BLaER1 treated with 17β-estradiol and CSF1 and Interleukin-3, amounts not matched to agents 10 nM and 100 nM (cell line): ENCODE data around the gene AIDA.
"Not testable (repeated sequence)": the region's sequence is repeated elsewhere in the genome, so short reads cannot be mapped to it uniquely, and the experiment has no call there.

Experiments used
- H3K27ac ChIP-seq, 11 experiments: shearing (Covaris generic); formaldehyde crosslinking; 2 replicates each; pipeline ENCODE4 v1.8.1; 2022
- H3K27me3 ChIP-seq, 11 experiments: shearing (Covaris generic); formaldehyde crosslinking; 2 replicates each; pipeline ENCODE4 v1.8.1; 2022
- H3K36me3 ChIP-seq, 11 experiments: shearing (Covaris generic); formaldehyde crosslinking; 2 replicates each; pipeline ENCODE4 v1.8.1; 2022
- H3K4me1 ChIP-seq, 10 experiments: shearing (Covaris generic); formaldehyde crosslinking; 2 replicates each; pipeline ENCODE4 v1.8.1; 2022
- H3K4me2 ChIP-seq, 11 experiments: shearing (Covaris generic); formaldehyde crosslinking; 2 replicates each; pipeline ENCODE4 v1.8.1; 2022
- H3K4me3 ChIP-seq, 10 experiments: shearing (Covaris generic); formaldehyde crosslinking; 2 replicates each; pipeline ENCODE4 v1.8.1; 2022
- H3K9ac ChIP-seq, 11 experiments: shearing (Covaris generic); formaldehyde crosslinking; 2 replicates each; pipeline ENCODE4 v1.8.1; 2022
- H3K9me3 ChIP-seq, 11 experiments: shearing (Covaris generic); formaldehyde crosslinking; replicated peaks in 1 of 11; 2 replicates each; pipeline ENCODE4 v1.8.1; 2022
- H4K20me1 ChIP-seq, 11 experiments: shearing (Covaris generic); formaldehyde crosslinking; 2 replicates each; pipeline ENCODE4 v1.8.1; 2022
- Cebpa-rat ChIP-seq, 11 experiments: shearing (Covaris generic); IDR thresholded peaks; 2 replicates each; pipeline ENCODE4 v1.8.1; 2022

AIDA gene

DNA sequence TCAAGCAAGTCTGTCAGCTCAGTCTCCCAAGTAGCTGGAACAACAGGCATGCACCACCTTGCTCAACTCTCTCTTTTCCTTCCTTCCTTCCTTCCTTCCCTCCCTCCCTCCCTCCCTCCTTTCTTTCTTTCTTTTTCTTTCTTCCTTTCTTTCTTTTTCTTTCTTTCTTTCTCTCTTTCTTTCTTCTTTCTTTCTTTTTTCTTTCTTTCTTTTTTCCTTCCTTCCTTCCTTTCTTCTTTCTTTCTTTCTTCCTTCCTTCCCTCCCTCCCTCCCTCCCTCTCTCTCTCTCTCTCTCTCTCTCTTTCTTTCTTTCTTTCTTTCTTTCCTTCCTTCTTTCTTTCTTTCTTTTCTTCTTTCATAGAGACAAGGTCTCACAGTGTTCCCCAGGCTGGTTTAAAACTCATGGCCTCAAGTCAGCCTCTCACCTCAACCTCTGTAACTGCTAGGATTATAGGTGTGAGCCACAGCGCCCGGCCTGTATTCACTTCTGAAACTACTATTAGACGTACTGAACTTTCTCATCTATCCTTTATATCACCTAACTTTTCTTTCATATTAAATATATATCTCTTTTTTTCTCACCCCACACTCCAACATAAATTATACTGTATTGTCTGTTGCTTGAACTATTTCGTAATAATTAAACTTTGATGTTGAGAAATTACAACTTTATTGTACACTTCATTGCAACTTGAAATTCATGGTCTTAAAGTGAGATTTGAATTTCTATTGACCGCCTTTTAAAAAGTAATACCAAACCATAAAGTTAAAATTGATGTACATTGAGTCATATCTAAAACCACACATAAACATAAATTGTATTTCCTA is 29.6 kb upstream of the AIDA start:
- TF ChIP-seq Cebpa-rat (IDR thresholded peaks at IDR 0.05): peak in 1 of 11 experiments; percentile 14; a peak in 1 of 22 replicates
- H3K9me3 ChIP-seq, H3K36me3 ChIP-seq, H3K4me2 ChIP-seq, H3K27ac ChIP-seq, H3K27me3 ChIP-seq, H3K9ac ChIP-seq, H3K4me3 ChIP-seq: not testable (repeated sequence)
- Histone ChIP-seq H4K20me1 (peaks cover 0 to 11% (median 0%) of the 10 kb centered on the region in 11 experiments; a peak in 2 of 22 replicates), H3K4me1 (peaks cover 9 to 16% (median 15%) of the 10 kb centered on the region in 10 experiments; a peak in 18 of 20 replicates)

DNA sequence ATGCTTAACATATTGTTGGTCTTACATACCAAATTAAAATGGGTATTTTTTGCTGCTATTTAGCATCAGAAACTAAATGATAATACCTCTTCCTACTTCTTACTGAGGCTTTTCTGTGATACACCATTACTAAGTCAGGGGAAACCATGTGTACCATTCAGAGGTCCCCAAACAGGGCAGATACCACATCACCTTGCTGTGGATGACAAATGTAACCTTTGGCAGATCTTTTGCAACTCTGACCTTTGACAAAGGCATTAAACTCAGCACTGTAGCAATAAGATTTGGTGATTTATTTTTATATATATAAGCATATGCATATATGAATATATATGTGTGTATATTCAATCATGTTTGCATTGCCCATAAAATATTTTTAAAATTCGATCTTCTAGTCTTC is 27.6 kb upstream of the AIDA start:
- Histone ChIP-seq H3K9ac (no peak overlapping the region), H3K27me3 (peaks cover 0 to 23% (median 0%) of the 10 kb centered on the region in 11 experiments; a peak in 3 of 22 replicates), H3K4me1 (peaks cover 9 to 19% (median 15%) of the 10 kb centered on the region in 10 experiments; a peak in 18 of 20 replicates), H3K36me3 (peaks cover 5 to 29% (median 14%) of the 10 kb centered on the region in 11 experiments), H3K4me2 (peak overlapping the region in 8 of 11 experiments; percentile 19 to 74 (median 50); a peak in 10 of 22 replicates), H4K20me1 (peaks cover 0 to 30% (median 0%) of the 10 kb centered on the region in 11 experiments; a peak in 4 of 22 replicates), H3K9me3 (no peaks in the 10 kb centered on the region), H3K4me3 (no peak overlapping the region), H3K27ac (no peak overlapping the region)
- TF ChIP-seq Cebpa-rat (IDR thresholded peaks at IDR 0.05): no peak

DNA sequence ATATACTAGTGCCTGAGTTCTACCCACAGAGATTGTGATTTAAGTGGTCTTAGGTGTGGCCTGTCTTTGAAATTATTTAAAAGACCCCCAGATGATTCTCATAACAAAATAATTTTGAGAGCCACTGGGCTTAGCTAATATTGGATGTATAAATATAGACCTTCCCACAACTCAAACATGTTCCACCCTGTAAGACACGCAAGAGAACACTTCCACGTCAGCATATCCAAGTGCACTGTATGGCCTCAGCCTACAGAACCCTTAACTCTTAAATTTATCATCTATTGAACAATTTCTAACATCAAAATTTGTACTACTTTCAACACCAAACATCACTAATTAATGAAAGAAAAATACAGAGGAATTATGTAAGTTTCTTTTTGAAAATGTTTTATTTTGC is 27.2 kb upstream of the AIDA start:
- Histone ChIP-seq H3K27ac (peak overlapping the region in 2 of 11 experiments; percentile 1 to 24; a peak in 2 of 22 replicates), H3K27me3 (peaks cover 0 to 27% (median 0%) of the 10 kb centered on the region in 11 experiments; a peak in 3 of 22 replicates), H4K20me1 (peaks cover 0 to 35% (median 0%) of the 10 kb centered on the region in 11 experiments; a peak in 4 of 22 replicates), H3K36me3 (peaks cover 6 to 34% (median 19%) of the 10 kb centered on the region in 11 experiments), H3K4me2 (peak overlapping the region; percentile 19 to 74 (median 46); a peak in 17 of 22 replicates), H3K4me3 (no peak overlapping the region), H3K9me3 (no peaks in the 10 kb centered on the region), H3K4me1 (peaks cover 9 to 20% (median 15%) of the 10 kb centered on the region in 10 experiments; a peak in 18 of 20 replicates), H3K9ac (peak overlapping the region in 3 of 11 experiments; percentile 12 to 34 (median 24); a peak in 2 of 22 replicates)
- no peak for TF ChIP-seq Cebpa-rat (IDR thresholded peaks at IDR 0.05)

DNA sequence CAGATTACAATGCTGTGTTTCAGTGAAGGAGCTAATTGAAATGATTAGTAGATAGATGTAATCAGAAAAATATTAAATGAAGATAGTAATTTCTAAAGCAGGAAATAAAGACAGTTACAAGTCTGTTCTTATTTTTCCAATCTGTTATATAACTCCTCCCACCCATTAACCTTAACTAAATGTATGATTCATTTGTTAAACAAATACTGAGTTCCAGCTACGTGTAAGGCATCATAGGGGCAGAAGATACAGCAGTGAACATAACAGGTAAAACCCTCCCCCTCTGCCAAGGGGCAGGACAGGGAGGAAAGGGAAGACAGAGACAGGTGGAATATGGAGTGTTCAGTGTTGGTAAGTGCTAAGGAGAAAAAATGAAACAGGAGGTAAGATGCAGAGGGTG is 24.7 kb upstream of the AIDA start, which contains the start of gene FAM177B:
Gene FAM177B (plus strand): TSS at position 231 of the 400 bp plus-strand sequence. CDS start 9,344 bp downstream, outside the sequence.
- Histone ChIP-seq H4K20me1 (peaks cover 0 to 60% (median 0%) of the 10 kb centered on the region in 11 experiments; a peak in 5 of 22 replicates), H3K27ac (0 out of 22 replicates have a peak within 1 kb of the TSS, but pooled peaks of 1 of the 11 experiments have one; percentile 16), H3K36me3 (peaks cover 17 to 52% (median 35%) of the 10 kb centered on the region in 11 experiments), H3K9me3 (no peaks in the 10 kb centered on the region), H3K4me1 (peaks cover 16 to 44% (median 33%) of the 10 kb centered on the region in 10 experiments), H3K4me3 (no peak within 1 kb of the TSS), H3K9ac (no peak within 1 kb of the TSS), H3K27me3 (peaks cover 0 to 27% (median 0%) of the 10 kb centered on the region in 11 experiments; a peak in 3 of 22 replicates), H3K4me2 (no peak within 1 kb of the TSS)
- no peak for TF ChIP-seq Cebpa-rat (IDR thresholded peaks at IDR 0.05)

DNA sequence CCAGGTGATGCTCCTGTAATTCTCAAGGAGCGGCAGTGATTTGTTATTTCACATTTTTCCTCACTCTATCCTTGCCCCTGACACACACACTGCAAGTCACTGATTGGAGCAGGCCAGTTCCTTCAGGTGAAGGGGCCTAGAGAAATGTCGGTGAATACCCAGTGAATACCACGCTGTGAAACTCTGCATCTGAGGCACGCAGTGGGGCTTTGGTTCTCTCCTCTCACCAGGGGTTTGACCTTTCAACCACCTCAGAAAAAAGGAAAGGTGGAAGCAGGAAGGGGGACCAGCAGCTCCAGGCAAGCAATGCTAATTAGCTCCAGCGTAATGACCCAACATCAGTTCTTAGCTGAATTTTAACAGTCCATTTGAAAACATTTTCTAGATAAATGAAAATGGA is 24.2 kb upstream of the AIDA start:
- Histone ChIP-seq H3K4me3 (no peak overlapping the region), H3K9me3 (no peaks in the 10 kb centered on the region), H3K4me1 (peaks cover 20 to 50% (median 38%) of the 10 kb centered on the region in 10 experiments), H3K9ac (no peak overlapping the region), H4K20me1 (peaks cover 0 to 65% (median 0%) of the 10 kb centered on the region in 11 experiments; a peak in 6 of 22 replicates), H3K36me3 (peaks cover 21 to 57% (median 35%) of the 10 kb centered on the region in 11 experiments), H3K27me3 (peaks cover 0 to 27% (median 0%) of the 10 kb centered on the region in 11 experiments; a peak in 3 of 22 replicates), H3K27ac (0 out of 22 replicates have a peak overlapping the region, but pooled peaks of 1 of the 11 experiments have one; percentile 16), H3K4me2 (no peak overlapping the region)
- TF ChIP-seq Cebpa-rat (IDR thresholded peaks at IDR 0.05): no peak

DNA sequence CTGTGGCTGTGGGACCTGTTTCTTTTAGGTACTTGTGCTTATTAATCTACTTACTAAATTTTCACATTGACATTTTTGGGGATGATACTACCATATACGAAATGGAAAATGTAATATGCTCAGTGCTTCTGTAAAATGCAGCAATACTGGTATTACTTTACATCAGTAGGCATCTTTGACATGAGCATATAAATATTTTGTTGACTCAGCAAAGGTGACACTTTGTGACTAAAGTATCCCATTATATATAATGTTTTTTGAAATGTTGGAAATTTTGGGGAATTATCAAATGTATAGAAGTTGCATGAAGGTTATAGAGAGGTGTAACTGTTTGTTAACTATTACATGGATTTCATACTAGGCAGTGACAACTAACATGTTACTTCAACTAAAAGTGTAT is 22.4 kb upstream of the AIDA start:
- H3K9ac ChIP-seq: no peak overlapping the region
- no peak overlapping the region for H3K27ac ChIP-seq
- TF ChIP-seq Cebpa-rat (IDR thresholded peaks at IDR 0.05): no peak
- no peak overlapping the region; a peak in 1 of 22 replicates for H3K4me2 ChIP-seq
- H3K4me1 ChIP-seq: peaks cover 33 to 57% (median 49%) of the 10 kb centered on the region in 10 experiments
- peaks cover 38 to 74% (median 52%) of the 10 kb centered on the region in 11 experiments for H3K36me3 ChIP-seq
- peaks cover 0 to 82% (median 0%) of the 10 kb centered on the region in 11 experiments; a peak in 6 of 22 replicates for H4K20me1 ChIP-seq
- H3K4me3 ChIP-seq: no peak overlapping the region
- no peaks in the 10 kb centered on the region for H3K9me3 ChIP-seq
- H3K27me3 ChIP-seq: peaks cover 0 to 27% (median 0%) of the 10 kb centered on the region in 11 experiments; a peak in 3 of 22 replicates

DNA sequence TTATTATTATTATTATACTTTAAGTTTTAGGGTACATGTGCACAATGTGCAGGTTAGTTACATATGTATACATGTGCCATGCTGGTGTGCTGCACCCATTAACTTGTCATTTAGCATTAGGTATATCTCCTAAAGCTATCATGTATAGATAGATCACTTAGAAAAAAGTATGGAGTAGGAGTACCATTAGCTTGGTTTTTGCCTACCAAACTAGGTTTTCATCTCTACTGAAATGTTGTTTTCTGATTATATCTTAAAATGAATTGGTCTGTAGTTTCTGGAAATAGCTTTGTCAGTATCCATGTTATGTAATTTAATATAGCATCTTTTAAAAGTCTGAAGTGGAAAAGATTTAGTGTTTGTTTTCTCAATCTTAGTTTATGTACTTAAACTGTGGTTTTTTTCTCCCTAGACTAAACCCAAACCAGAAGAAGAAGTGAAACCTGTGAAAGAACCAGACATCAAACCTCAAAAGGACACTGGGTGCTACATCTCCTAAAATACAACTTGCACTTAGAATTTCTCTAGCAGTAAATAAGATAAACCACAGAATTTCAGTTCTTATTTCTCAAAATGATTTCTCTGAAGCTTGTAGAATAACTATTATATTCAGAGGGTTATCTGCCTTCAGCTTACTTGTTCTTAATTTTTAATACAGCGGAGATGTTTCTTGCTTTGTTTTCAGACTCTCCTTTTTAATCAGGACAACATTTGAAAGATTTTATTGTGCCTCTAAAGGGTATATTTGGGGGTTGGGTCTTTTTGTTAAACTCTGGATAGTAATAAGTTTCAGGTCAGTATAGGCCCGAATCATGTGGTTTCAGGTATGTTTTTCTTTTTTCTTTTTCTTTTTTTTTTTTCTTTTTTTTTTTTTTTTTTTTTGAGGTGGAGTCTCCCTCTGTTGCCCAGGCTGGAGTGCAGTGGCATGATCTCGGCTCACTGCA is 20.2 kb upstream of the AIDA start:
- Histone ChIP-seq H3K4me3 (peak overlapping the region in 1 of 10 experiments; percentile 17; a peak in 3 of 20 replicates), H3K4me1 (peaks cover 24 to 46% (median 39%) of the 10 kb centered on the region in 10 experiments), H3K4me2 (peak overlapping the region; percentile 56 to 81 (median 65)), H3K27ac (peak overlapping the region in 9 of 11 experiments; percentile 10 to 73 (median 65); a peak in 17 of 22 replicates), H4K20me1 (peaks cover 0 to 100% (median 0%) of the 10 kb centered on the region in 11 experiments; a peak in 6 of 22 replicates), H3K9ac (peak overlapping the region in 9 of 11 experiments; percentile 12 to 52 (median 28); a peak in 14 of 22 replicates), H3K27me3 (peaks cover 0 to 24% (median 0%) of the 10 kb centered on the region in 11 experiments; a peak in 3 of 22 replicates), H3K9me3 (no peaks in the 10 kb centered on the region), H3K36me3 (peaks cover 60 to 93% (median 75%) of the 10 kb centered on the region in 11 experiments)
- TF ChIP-seq Cebpa-rat (IDR thresholded peaks at IDR 0.05): no peak

DNA sequence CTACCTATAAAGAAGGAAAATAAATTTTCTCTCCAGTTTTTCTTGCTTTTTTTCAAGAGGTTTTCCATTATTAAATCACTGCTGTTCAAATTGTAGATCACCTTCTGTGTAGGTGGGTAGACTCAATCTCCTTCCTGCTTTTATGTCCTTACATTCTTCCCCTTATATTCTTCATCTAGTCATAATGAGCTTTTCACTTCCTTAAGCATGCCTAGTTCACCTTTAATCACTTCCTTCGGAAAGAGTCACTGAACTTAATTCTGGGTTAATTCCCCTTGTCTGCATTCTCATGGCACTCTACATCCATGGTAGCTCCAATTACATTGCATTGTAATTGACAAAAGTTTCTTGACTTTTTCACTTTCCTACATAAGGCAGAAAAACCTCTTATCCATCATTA is 18.6 kb upstream of the AIDA start:
- Histone ChIP-seq H3K9ac (no peak overlapping the region), H3K9me3 (no peaks in the 10 kb centered on the region), H3K36me3 (peaks cover 76 to 93% (median 85%) of the 10 kb centered on the region in 11 experiments), H3K4me3 (no peak overlapping the region), H3K4me1 (peaks cover 24 to 46% (median 37%) of the 10 kb centered on the region in 10 experiments), H3K4me2 (peak overlapping the region in 6 of 11 experiments; percentile 1 to 81 (median 32); a peak in 7 of 22 replicates), H3K27ac (no peak overlapping the region), H3K27me3 (peaks cover 0 to 16% (median 0%) of the 10 kb centered on the region in 11 experiments; a peak in 3 of 22 replicates), H4K20me1 (peaks cover 0 to 100% (median 0%) of the 10 kb centered on the region in 11 experiments; a peak in 6 of 22 replicates)
- no peak for TF ChIP-seq Cebpa-rat (IDR thresholded peaks at IDR 0.05)
